ENCODE results near the gene PTGES. TPM values are rescaled to one million over a fixed set of nuclear protein-coding genes. Genes with fewer than 3 reads are reported as not detected.

Gene PTGES
- polyA plus RNA-seq, 4 donors, result 4.0 to 7.3 (median 4.6) TPM

DNA sequence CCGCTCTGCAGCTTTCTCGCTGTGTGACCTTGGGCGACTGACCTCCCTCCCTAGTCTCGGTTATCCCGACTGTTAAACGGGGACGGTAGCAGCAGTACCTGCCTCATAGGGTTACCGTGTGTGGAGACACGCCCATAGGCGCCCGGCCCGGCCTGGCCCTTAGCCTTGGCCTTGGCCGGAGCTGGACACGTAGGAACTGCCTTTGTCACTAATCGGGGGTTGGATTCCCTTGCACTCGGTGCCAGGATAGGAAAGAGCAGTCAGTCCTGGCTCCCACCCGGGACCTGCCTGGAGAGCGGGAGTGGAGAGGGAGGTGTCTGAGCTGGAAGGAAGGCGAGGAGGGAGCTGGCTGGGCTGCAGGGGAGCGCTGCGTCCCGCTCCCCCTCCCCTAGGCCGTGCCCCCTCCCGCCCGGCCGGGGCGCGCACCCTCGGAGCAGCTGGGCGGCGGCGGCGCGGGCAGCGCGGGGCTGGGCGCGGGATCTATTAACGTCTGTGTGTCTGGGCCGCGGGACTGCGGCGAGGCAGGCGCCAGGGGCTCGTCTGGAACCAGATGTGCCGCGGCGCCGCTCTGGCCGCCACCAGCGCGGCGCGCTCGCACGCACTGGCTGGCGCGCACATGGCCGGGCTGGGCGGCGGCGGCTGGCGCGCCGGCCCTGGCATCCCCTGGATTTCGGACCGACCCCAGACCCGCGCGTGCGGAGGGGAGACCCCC is 55.7 kb downstream of the PTGES start:
- no peak for DNase-seq (ENCODE audit: low read depth in 4 of 4, low spot score in 2 of 4)

DNA sequence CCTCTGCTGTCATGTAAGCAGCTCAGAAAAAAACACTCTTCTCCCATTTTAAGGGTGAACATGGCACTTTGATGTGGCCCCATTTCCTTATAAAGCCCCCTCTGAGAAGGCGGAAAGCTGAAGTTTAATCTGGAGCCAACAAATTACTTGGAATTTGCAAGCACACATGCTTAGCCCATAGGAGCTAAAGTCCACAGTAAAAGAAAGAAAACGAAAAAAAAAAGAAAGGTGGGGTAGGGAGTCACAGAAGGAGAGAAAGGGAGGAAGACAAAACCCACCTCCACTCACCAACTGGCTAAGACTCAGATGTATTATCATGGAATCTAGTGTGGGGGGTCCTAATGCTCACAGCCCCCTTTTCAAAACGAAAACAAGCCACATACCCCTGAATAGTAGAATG is 57.0 kb downstream of the PTGES start:
- DNase-seq (ENCODE audit: low read depth in 4 of 4, low spot score in 2 of 4), result no peak

DNA sequence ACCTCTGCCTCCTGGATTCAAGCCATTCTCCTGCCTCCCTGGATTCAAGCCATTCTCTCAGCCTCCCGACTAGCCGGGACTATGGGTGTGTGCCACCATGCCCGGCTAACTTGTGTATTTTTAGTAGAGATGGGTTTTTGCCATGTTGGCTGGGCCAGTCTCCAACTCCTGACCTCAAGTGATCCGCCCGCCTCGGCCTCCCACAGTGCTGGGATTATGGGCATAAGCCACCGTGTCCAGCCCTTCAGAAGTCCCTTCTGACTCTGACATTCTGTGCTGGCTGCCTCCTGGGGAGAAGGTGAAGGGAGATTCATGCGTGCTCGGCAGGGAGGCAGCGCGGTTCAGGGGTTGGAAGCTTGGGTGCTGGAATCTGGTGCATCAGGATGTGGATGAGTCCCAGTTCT is 58.6 kb downstream of the PTGES start:
- DNase-seq (ENCODE audit: low read depth in 4 of 4, low spot score in 2 of 4), result no peak

DNA sequence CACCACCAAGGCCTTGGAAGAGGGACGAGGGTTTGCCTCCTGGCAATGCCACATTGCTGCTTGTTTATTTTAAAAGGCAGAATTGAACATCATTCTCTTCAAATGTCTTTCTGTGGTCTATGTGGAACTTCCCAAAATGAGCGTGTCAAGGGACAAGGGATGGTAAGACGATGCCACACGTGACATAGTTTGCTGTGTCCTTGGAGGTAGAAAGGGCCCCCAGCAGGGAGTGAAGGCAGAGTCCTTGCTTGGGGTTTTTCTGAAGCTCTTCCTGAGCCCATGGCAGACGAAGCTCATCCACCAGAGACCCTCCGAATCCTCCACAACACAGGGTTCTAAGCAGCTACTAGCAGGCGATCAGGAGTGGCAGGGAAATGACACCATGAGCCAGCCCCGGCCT is 59.1 kb downstream of the PTGES start:
- no peak for DNase-seq (ENCODE audit: low read depth in 4 of 4, low spot score in 2 of 4)

DNA sequence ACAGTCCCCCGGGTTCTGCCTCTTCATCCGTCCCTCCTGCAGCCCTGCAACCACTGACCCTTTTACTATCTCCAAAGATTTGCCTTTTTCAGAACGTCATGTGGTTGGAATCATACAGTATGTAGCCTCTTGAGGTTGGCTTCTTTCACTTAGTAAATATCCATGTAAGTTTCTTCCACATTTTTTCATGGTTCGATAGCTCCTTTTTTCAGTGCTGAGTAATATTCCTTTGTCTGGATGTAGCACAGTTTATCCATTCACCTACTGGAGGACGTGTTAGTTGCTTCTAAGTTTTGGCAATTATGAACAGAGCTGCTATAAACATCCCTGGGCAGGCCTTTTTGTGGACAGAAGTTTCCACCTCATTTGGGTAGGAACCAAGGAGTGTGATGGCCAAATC is 60.3 kb downstream of the PTGES start:
- no peak for DNase-seq (ENCODE audit: low read depth in 4 of 4, low spot score in 2 of 4)

Other genes starting within 250 kb of the PTGES start
- gene C9orf50, start 131.9 kb downstream of the PTGES start, polyA plus RNA-seq (ENCODE audit: insufficient read length in 4 of 4), result under 1 TPM; 0.64 to 0.99 (median 0.83) TPM
- 10 to 100 TPM; 31.8 to 34.1 (median 32.7) TPM for gene NTMT1, start 126.9 kb downstream of the PTGES start, polyA plus RNA-seq (ENCODE audit: insufficient read length in 4 of 4)
- 10 to 100 TPM; 16.8 to 23.2 (median 19.0) TPM for gene ASB6, start 110.9 kb downstream of the PTGES start, polyA plus RNA-seq (ENCODE audit: insufficient read length in 4 of 4)
- 1 to 10 TPM in 3 of 4 donors, under 1 TPM in 1; 0.83 to 1.5 (median 1.2) TPM for gene PRRX2, start 87.4 kb downstream of the PTGES start, polyA plus RNA-seq (ENCODE audit: insufficient read length in 4 of 4)
- 10 to 100 TPM; 18.9 to 24.9 (median 20.9) TPM for gene TOR1B, start 50.1 kb upstream of the PTGES start, polyA plus RNA-seq (ENCODE audit: insufficient read length in 4 of 4)
- gene TOR1A, start 71.1 kb upstream of the PTGES start, polyA plus RNA-seq (ENCODE audit: insufficient read length in 4 of 4), result 10 to 100 TPM; 42.7 to 47.2 (median 44.0) TPM
- 10 to 100 TPM; 65.4 to 88.4 (median 69.8) TPM for gene C9orf78, start 82.2 kb upstream of the PTGES start, polyA plus RNA-seq (ENCODE audit: insufficient read length in 4 of 4)
- gene USP20, start 82.4 kb upstream of the PTGES start, polyA plus RNA-seq (ENCODE audit: insufficient read length in 4 of 4), result 10 to 100 TPM; 17.6 to 31.3 (median 22.8) TPM

Measured in left renal cortex interstitium (tissue), 4 donors.